Dermis microvascular lymphatic vessel endothelial cell (primary cell): Measurements from ENCODE around the gene SH3BGR. TPM values are rescaled to one million over a fixed set of nuclear protein-coding genes. Genes with fewer than 3 reads are reported as not detected.

ENCODE experiments used
- DNase-seq, 2 donors: peaks; one replicate each; pipeline versions ENCODE4 v3.0.0 to v3.0.0-alpha.2; 2010; ENCODE audit warnings: low read depth in 2 of 2
- total RNA-seq: library from RNA; depleted of rRNA; stranded (reverse); fragments of >200 nt; gene quantifications from 2 replicates; pipeline ENCODE4 v1.2.1, GENCODE V29; 2014

Gene SH3BGR
- total RNA-seq, 1 donor from 2014 or later, result 0.13 TPM

- no peak for DNase-seq
Observed at GRCh38 chr21:39456665-39457064, 4.9 kb downstream of the SH3BGR start.

GRCh38 chr21:39461419-39461818, 9.6 kb downstream of the SH3BGR start:
- no peak for DNase-seq

- no peak for DNase-seq
Observed at GRCh38 chr21:39463308-39463707, 11.5 kb downstream of the SH3BGR start.

- DNase-seq, result no peak
Observed at GRCh38 chr21:39466584-39466983, 14.8 kb downstream of the SH3BGR start.

GRCh38 chr21:39467746-39468145, 16.0 kb downstream of the SH3BGR start:
- no peak for DNase-seq

GRCh38 chr21:39468559-39468958, 16.8 kb downstream of the SH3BGR start:
- no peak for DNase-seq

GRCh38 chr21:39471598-39471997, 19.8 kb downstream of the SH3BGR start:
- no peak for DNase-seq

- no peak for DNase-seq
Observed at GRCh38 chr21:39472786-39473185, 21.0 kb downstream of the SH3BGR start.

- DNase-seq, result no peak
Observed at GRCh38 chr21:39474611-39475010, 22.8 kb downstream of the SH3BGR start.

- DNase-seq, result no peak
Observed at GRCh38 chr21:39479164-39479813, 27.5 kb downstream of the SH3BGR start.

GRCh38 chr21:39479814-39480182, 28.0 kb downstream of the SH3BGR start:
- no peak for DNase-seq

- no peak for DNase-seq
Observed at GRCh38 chr21:39480271-39480670, 28.5 kb downstream of the SH3BGR start.

GRCh38 chr21:39481886-39482285, 30.1 kb downstream of the SH3BGR start:
- DNase-seq, result no peak

GRCh38 chr21:39483917-39484316, 32.1 kb downstream of the SH3BGR start:
- DNase-seq, result no peak

GRCh38 chr21:39484711-39485276, 33.0 kb downstream of the SH3BGR start:
- no peak for DNase-seq

GRCh38 chr21:39489380-39489924, 37.7 kb downstream of the SH3BGR start:
- DNase-seq, result no peak

- no peak for DNase-seq
Observed at GRCh38 chr21:39499156-39499555, 47.4 kb downstream of the SH3BGR start.

GRCh38 chr21:39502631-39503030, 50.9 kb downstream of the SH3BGR start:
- DNase-seq, result no peak

GRCh38 chr21:39503123-39503762, 51.5 kb downstream of the SH3BGR start:
- DNase-seq, result no peak

- no peak for DNase-seq
Observed at GRCh38 chr21:39504230-39504629, 52.5 kb downstream of the SH3BGR start.

- no peak for DNase-seq
Observed at GRCh38 chr21:39510240-39510639, 58.5 kb downstream of the SH3BGR start.

GRCh38 chr21:39511102-39511501, 59.3 kb downstream of the SH3BGR start:
- no peak for DNase-seq

- no peak for DNase-seq
Observed at GRCh38 chr21:39513735-39514134, 62.0 kb downstream of the SH3BGR start.
